ENCODE measurements around the gene RFC4.
A peak's percentile ranks its signal among the peaks of the same experiment; 100 is the strongest.

DNA sequence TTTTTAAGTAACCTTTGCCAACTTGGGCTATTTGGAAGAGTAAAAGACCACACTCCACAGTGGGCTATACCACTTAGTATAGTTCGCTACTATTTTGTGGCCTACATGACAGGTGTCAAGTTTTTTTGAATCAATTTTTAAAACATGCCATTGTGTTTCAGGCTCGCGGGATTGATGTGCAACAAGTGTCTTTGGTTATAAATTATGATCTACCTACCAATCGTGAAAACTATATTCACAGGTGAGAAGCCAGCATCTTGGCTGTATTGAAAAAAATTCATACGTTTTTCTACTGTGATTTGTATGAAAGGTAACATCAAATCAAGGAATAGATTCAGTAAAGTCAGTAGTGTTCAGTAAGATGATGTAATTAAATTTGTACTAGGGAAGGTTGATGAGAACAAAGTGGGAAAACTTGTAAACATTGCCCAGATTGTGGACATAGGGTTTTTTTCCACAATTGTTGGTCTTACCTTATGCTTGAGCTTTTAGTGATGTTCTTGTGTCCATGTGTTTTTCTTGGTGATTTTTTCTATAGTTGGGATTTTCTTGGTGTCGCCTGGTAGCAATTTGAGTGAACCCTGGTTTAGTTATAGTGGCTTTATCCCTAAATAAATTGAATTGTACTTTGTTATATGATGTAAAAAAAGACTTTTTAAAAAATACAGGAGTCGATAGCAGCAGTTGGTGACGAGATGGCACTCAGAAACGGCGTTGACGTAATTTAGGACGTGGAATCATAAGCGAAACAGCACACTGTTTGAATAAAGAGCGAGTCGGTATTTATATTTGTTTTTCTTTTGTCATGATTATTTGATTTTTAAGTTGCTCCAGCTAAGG lies 18.4 kb downstream of the RFC4 start:
- no peak for TF ChIP-seq POLR2AphosphoS5 (IDR thresholded peaks at IDR 0.05; ENCODE audit: insufficient read depth, low read depth, low read length)
- TF ChIP-seq, protein P1, sequence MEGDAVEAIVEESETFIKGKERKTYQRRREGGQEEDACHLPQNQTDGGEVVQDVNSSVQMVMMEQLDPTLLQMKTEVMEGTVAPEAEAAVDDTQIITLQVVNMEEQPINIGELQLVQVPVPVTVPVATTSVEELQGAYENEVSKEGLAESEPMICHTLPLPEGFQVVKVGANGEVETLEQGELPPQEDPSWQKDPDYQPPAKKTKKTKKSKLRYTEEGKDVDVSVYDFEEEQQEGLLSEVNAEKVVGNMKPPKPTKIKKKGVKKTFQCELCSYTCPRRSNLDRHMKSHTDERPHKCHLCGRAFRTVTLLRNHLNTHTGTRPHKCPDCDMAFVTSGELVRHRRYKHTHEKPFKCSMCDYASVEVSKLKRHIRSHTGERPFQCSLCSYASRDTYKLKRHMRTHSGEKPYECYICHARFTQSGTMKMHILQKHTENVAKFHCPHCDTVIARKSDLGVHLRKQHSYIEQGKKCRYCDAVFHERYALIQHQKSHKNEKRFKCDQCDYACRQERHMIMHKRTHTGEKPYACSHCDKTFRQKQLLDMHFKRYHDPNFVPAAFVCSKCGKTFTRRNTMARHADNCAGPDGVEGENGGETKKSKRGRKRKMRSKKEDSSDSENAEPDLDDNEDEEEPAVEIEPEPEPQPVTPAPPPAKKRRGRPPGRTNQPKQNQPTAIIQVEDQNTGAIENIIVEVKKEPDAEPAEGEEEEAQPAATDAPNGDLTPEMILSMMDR (IDR thresholded peaks at IDR 0.05; ENCODE audit: extremely low read depth in 1 of 2, insufficient read depth in 1 of 2, low read depth in 1 of 2, low read length in 2 of 2): no peak
- peak; percentile 57 for TF ChIP-seq POLR2A (IDR thresholded peaks at IDR 0.05; ENCODE audit: low read depth, low read length)
- TF ChIP-seq, protein P2, sequence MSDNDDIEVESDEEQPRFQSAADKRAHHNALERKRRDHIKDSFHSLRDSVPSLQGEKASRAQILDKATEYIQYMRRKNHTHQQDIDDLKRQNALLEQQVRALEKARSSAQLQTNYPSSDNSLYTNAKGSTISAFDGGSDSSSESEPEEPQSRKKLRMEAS (IDR thresholded peaks at IDR 0.05; ENCODE audit: insufficient read depth, insufficient read length): no peak

Measured in endothelial cell of umbilical vein (primary cell).